VCaP (cell line): ENCODE results near the gene RAB1A.

ENCODE experiments used
- H3K27ac ChIP-seq: fragments of 450-650 bp; 2 replicates; pipeline ENCODE4 v1.5.1; 2017
- CTCF ChIP-seq: fragments of 450-650 bp; conservative IDR thresholded peaks from 2 replicates; pipeline ENCODE4 v1.5.1; 2017; ENCODE audit warnings: mild to moderate bottlenecking, moderate library complexity

The RAB1A gene

GRCh38 chr2:65153515-65153914 lies 23.6 kb upstream of the RAB1A start:
- TF ChIP-seq CTCF, result no peak
- H3K27ac ChIP-seq, result no peak overlapping the region

GRCh38 chr2:65146078-65146477 lies 16.2 kb upstream of the RAB1A start:
- TF ChIP-seq CTCF, result no peak
- no peak overlapping the region for H3K27ac ChIP-seq

GRCh38 chr2:65144571-65144970 lies 14.7 kb upstream of the RAB1A start:
- H3K27ac ChIP-seq, result no peak overlapping the region
- no peak for TF ChIP-seq CTCF

GRCh38 chr2:65142515-65142914 lies 12.6 kb upstream of the RAB1A start:
- no peak overlapping the region for H3K27ac ChIP-seq
- TF ChIP-seq CTCF, result peak; percentile 71

- peak overlapping the region; percentile 68 for H3K27ac ChIP-seq
- TF ChIP-seq CTCF, result no peak
These were observed 7.4 kb upstream of the RAB1A start for GRCh38 chr2:65137197-65137775.

- TF ChIP-seq CTCF, result no peak
- peak overlapping the region; percentile 68 for H3K27ac ChIP-seq
These were observed 6.3 kb upstream of the RAB1A start for GRCh38 chr2:65136253-65136652.

- H3K27ac ChIP-seq, result no peak overlapping the region
- TF ChIP-seq CTCF, result no peak
These were observed 4.3 kb upstream of the RAB1A start for GRCh38 chr2:65134158-65134557.
